HepG2 (cell line): ENCODE results near the gene MPPE1. TPM values are rescaled to one million over a fixed set of nuclear protein-coding genes. Genes with fewer than 3 reads are reported as not detected.

Experiments
- ELF1 ChIP-seq: sonication (generic); formaldehyde crosslinking; IDR thresholded peaks from 2 replicates; pipeline ENCODE4 v1.4.0; 2020; ENCODE audit warnings: missing genetic modification reagents
- GLI4 ChIP-seq: sonication (generic); formaldehyde crosslinking; IDR thresholded peaks from 2 replicates; pipeline ENCODE4 v1.5.1; 2020; ENCODE audit warnings: missing genetic modification reagents, mild to moderate bottlenecking, moderate library complexity, borderline replicate concordance
- KMT2A ChIP-seq: sonication (generic); formaldehyde crosslinking; IDR thresholded peaks from 2 replicates; pipeline ENCODE4 v1.4.0; 2020; ENCODE audit warnings: missing genetic modification reagents
- NCOA2 ChIP-seq: sonication (generic); formaldehyde crosslinking; IDR thresholded peaks from 2 replicates; pipeline ENCODE4 v1.8.0; 2022; ENCODE audit warnings: inconsistent platforms
- NFIC ChIP-seq: IDR thresholded peaks from 2 replicates; pipeline ENCODE4 v1.6.1; 2012; ENCODE audit warnings: mild to moderate bottlenecking, low read length, inconsistent platforms
- NFYC ChIP-seq: IDR thresholded peaks from 2 replicates; pipeline ENCODE4 v1.6.1; 2016; ENCODE audit warnings: missing genetic modification reagents, missing compliant biosample characterization
- PAX8 ChIP-seq: sonication (generic); formaldehyde crosslinking; IDR thresholded peaks from 2 replicates; pipeline ENCODE4 v1.8.0; 2022; ENCODE audit warnings: mild to moderate bottlenecking, missing genetic modification reagents, borderline replicate concordance
- RAD21 ChIP-seq: fragments of 450-650 bp; formaldehyde crosslinking; IDR thresholded peaks from 2 replicates; pipeline ENCODE4 v1.5.0; 2020; ENCODE audit warnings: mild to moderate bottlenecking
- THAP11 ChIP-seq: IDR thresholded peaks from 2 replicates; pipeline ENCODE4 v1.6.1; 2016; ENCODE audit warnings: missing biosample characterization, missing genetic modification reagents
- YY1 ChIP-seq: IDR thresholded peaks from 2 replicates; pipeline ENCODE4 v1.6.1; 2011; ENCODE audit warnings: low read length, low read depth, moderate library complexity, mild to moderate bottlenecking; ENCODE audit not compliant: insufficient read depth, insufficient replicate concordance
- ZBTB20 ChIP-seq: sonication (generic); formaldehyde crosslinking; IDR thresholded peaks from 2 replicates; pipeline ENCODE4 v1.8.1; 2023; ENCODE audit warnings: missing genetic modification reagents, low read depth, mild to moderate bottlenecking, borderline replicate concordance
- ZC3H13 ChIP-seq: sonication (generic); formaldehyde crosslinking; IDR thresholded peaks from 2 replicates; pipeline ENCODE4 v1.8.1; 2023; ENCODE audit warnings: mild to moderate bottlenecking, missing genetic modification reagents, moderate library complexity
- ZNF12 ChIP-seq: sonication (generic); formaldehyde crosslinking; IDR thresholded peaks from 2 replicates; pipeline ENCODE4 v1.5.0; 2020; ENCODE audit warnings: missing genetic modification reagents
- ZNF138 ChIP-seq: sonication (generic); formaldehyde crosslinking; IDR thresholded peaks from 2 replicates; pipeline ENCODE4 v1.5.0; 2020; ENCODE audit warnings: mild to moderate bottlenecking, low read depth, missing genetic modification reagents
- ZNF274 ChIP-seq: sonication (generic); formaldehyde crosslinking; IDR thresholded peaks from 2 replicates; pipeline ENCODE4 v1.5.1; 2020; ENCODE audit warnings: mild to moderate bottlenecking, missing genetic modification reagents
- ZNF557 ChIP-seq: sonication (generic); formaldehyde crosslinking; IDR thresholded peaks from 2 replicates; pipeline ENCODE4 v1.4.0; 2020; ENCODE audit warnings: missing genetic modification reagents
- ZNF616 ChIP-seq: sonication (generic); formaldehyde crosslinking; IDR thresholded peaks from 2 replicates; pipeline ENCODE4 v1.5.0; 2020; ENCODE audit warnings: low read depth, mild to moderate bottlenecking, missing genetic modification reagents
- ZNF644 ChIP-seq: IDR thresholded peaks from 2 replicates; pipeline ENCODE4 v1.6.1; 2016; ENCODE audit warnings: low read depth
- ZNF777 ChIP-seq: sonication (generic); formaldehyde crosslinking; IDR thresholded peaks from 2 replicates; pipeline ENCODE4 v1.4.0; 2020; ENCODE audit warnings: missing genetic modification reagents
- polyA plus RNA-seq, 8 experiments: library from polyadenylated mRNA; depleted of rRNA in 3 of 8; stranded (reverse) in 7 of 8; unstranded in 1 of 8; fragments of >200 nt; fragmentation: Illumina TruSeq in 4 of 8; extraction: Trizol in 4 of 8; gene quantifications; 2 replicates each; pipeline versions ENCODE4 v1.2.1 to v1.2.3, GENCODE V29; 2011 to 2016; ENCODE audit warnings: low read depth in 4 of 8, missing spikeins in 1 of 8, mixed read lengths in 1 of 8; ENCODE audit not compliant: insufficient read depth in 1 of 8
- total RNA-seq, 5 experiments: library from RNA; depleted of rRNA; stranded (reverse); fragments of >200 nt; fragmentation: Illumina TruSeq; extraction: Trizol; gene quantifications; 2 replicates each; pipeline ENCODE4 v1.2.3, GENCODE V29; 2016; ENCODE audit warnings: low read depth in 1 of 5
- TF ChIP-seq, protein P1 (sequence below): sonication (generic); formaldehyde crosslinking; IDR thresholded peaks from 2 replicates; pipeline ENCODE4 v1.5.1; 2020; ENCODE audit warnings: missing genetic modification reagents, mild to moderate bottlenecking, borderline replicate concordance
- TF ChIP-seq, protein P2 (sequence below): sonication (generic); IDR thresholded peaks from 2 replicates; pipeline ENCODE4 v1.6.1; 2016; ENCODE audit warnings: low read depth, borderline replicate concordance
- TF ChIP-seq, protein P3 (sequence below): sonication (generic); formaldehyde crosslinking; IDR thresholded peaks from 2 replicates; pipeline ENCODE4 v1.4.0; 2020; ENCODE audit warnings: missing genetic modification reagents; ENCODE audit errors: not compliant biosample characterization
- TF ChIP-seq, protein P4 (sequence below): sonication (generic); formaldehyde crosslinking; IDR thresholded peaks from 2 replicates; pipeline ENCODE4 v1.4.0; 2020; ENCODE audit warnings: missing genetic modification reagents

The MPPE1 gene
- total and polyA plus RNA-seq, 2 of the 13 experiments (the other 11 are each of a cell fraction or from before 2014, with no cell fraction given), result 9.6 to 11.9 TPM

- TF ChIP-seq, protein P1, sequence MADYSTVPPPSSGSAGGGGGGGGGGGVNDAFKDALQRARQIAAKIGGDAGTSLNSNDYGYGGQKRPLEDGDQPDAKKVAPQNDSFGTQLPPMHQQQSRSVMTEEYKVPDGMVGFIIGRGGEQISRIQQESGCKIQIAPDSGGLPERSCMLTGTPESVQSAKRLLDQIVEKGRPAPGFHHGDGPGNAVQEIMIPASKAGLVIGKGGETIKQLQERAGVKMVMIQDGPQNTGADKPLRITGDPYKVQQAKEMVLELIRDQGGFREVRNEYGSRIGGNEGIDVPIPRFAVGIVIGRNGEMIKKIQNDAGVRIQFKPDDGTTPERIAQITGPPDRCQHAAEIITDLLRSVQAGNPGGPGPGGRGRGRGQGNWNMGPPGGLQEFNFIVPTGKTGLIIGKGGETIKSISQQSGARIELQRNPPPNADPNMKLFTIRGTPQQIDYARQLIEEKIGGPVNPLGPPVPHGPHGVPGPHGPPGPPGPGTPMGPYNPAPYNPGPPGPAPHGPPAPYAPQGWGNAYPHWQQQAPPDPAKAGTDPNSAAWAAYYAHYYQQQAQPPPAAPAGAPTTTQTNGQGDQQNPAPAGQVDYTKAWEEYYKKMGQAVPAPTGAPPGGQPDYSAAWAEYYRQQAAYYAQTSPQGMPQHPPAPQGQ (CRISPR knock-in tag), result no peak
- TF ChIP-seq GLI4 (CRISPR knock-in tag) (no peak), NFIC (no peak), ZBTB20 (CRISPR knock-in tag) (no peak; the same call in 1 of the 2 replicates), ZNF138 (CRISPR knock-in tag) (no peak), ZNF12 (CRISPR knock-in tag) (no peak; the same call in 1 of the 2 replicates), ZNF777 (CRISPR knock-in tag) (no peak), YY1 (no peak), RAD21 (CRISPR knock-in tag) (no peak), NFYC (CRISPR knock-in tag) (peak; percentile 45; the same call in 1 of the 2 replicates), ZNF274 (0 out of 2 replicates have a peak, but pooled peaks have one; percentile 23), ZC3H13 (CRISPR knock-in tag) (no peak), PAX8 (no peak), ZNF557 (CRISPR knock-in tag) (no peak), NCOA2 (peak; percentile 66), ZNF644 (CRISPR knock-in tag) (peak; percentile 57; the same call in 1 of the 2 replicates), THAP11 (CRISPR knock-in tag) (no peak; the same call in none of the 2 replicates), ZNF616 (CRISPR knock-in tag) (no peak), KMT2A (CRISPR knock-in tag) (no peak), ELF1 (CRISPR knock-in tag) (peak; percentile 20; the same call in 1 of the 2 replicates)
- TF ChIP-seq, protein P2, sequence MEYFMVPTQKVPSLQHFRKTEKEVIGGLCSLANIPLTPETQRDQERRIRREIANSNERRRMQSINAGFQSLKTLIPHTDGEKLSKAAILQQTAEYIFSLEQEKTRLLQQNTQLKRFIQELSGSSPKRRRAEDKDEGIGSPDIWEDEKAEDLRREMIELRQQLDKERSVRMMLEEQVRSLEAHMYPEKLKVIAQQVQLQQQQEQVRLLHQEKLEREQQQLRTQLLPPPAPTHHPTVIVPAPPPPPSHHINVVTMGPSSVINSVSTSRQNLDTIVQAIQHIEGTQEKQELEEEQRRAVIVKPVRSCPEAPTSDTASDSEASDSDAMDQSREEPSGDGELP, result peak; percentile 87; the same call in 1 of the 2 replicates
- TF ChIP-seq, protein P3, sequence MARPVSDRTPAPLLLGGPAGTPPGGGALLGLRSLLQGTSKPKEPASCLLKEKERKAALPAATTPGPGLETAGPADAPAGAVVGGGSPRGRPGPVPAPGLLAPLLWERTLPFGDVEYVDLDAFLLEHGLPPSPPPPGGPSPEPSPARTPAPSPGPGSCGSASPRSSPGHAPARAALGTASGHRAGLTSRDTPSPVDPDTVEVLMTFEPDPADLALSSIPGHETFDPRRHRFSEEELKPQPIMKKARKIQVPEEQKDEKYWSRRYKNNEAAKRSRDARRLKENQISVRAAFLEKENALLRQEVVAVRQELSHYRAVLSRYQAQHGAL (CRISPR knock-in tag), result no peak
- TF ChIP-seq, protein P4, sequence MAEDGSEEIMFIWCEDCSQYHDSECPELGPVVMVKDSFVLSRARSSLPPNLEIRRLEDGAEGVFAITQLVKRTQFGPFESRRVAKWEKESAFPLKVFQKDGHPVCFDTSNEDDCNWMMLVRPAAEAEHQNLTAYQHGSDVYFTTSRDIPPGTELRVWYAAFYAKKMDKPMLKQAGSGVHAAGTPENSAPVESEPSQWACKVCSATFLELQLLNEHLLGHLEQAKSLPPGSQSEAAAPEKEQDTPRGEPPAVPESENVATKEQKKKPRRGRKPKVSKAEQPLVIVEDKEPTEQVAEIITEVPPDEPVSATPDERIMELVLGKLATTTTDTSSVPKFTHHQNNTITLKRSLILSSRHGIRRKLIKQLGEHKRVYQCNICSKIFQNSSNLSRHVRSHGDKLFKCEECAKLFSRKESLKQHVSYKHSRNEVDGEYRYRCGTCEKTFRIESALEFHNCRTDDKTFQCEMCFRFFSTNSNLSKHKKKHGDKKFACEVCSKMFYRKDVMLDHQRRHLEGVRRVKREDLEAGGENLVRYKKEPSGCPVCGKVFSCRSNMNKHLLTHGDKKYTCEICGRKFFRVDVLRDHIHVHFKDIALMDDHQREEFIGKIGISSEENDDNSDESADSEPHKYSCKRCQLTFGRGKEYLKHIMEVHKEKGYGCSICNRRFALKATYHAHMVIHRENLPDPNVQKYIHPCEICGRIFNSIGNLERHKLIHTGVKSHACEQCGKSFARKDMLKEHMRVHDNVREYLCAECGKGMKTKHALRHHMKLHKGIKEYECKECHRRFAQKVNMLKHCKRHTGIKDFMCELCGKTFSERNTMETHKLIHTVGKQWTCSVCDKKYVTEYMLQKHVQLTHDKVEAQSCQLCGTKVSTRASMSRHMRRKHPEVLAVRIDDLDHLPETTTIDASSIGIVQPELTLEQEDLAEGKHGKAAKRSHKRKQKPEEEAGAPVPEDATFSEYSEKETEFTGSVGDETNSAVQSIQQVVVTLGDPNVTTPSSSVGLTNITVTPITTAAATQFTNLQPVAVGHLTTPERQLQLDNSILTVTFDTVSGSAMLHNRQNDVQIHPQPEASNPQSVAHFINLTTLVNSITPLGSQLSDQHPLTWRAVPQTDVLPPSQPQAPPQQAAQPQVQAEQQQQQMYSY, result no peak
Observed at GRCh38 chr18:11857177-11857887, 50.8 kb downstream of the MPPE1 start (continued).
